ENCODE results near the gene SLC19A2. TPM values are rescaled to one million over a fixed set of nuclear protein-coding genes. Genes with fewer than 3 reads are reported as not detected.

Gene SLC19A2
- total RNA-seq, 1 experiment from 2014 or later, result 12.8 TPM

GRCh38 chr1:169495046-169495775 lies 9.5 kb upstream of the SLC19A2 start:
- no peak overlapping the region for H3K4ac ChIP-seq (ENCODE audit: low read depth, low read length)
- no peaks in the 10 kb centered on the region for H3K79me2 ChIP-seq (ENCODE audit: insufficient read depth, low read length)
- no peak overlapping the region for H3K27ac Mint-ChIP-seq
- no peaks in the 10 kb centered on the region for H3K23me2 ChIP-seq (ENCODE audit: insufficient read length, low read depth, low read length, poor library complexity, severe bottlenecking)
- H4K8ac ChIP-seq (replicated peaks; ENCODE audit: insufficient read length, low read depth, low read length), result no peak overlapping the region
- no peaks in the 10 kb centered on the region; the same call in 1 of the 2 replicates for H3K27me3 Mint-ChIP-seq (ENCODE audit: low read depth)
- no peaks in the 10 kb centered on the region for H3K4me1 ChIP-seq (ENCODE audit: insufficient read depth, low read length)
- H3K9me3 ChIP-seq (ENCODE audit: control insufficient read depth, low read depth, low read length), result no peaks in the 10 kb centered on the region
- no peaks in the 10 kb centered on the region for H3K79me1 ChIP-seq (ENCODE audit: insufficient read depth, low read depth, low read length, poor library complexity, severe bottlenecking)
- no peak overlapping the region for H2AK5ac ChIP-seq (ENCODE audit: insufficient read length, low read length)
- H3K27ac ChIP-seq (ENCODE audit: insufficient read length, low read depth, low read length), result no peak overlapping the region
- no peak overlapping the region for H3K4me2 ChIP-seq (ENCODE audit: insufficient read depth, insufficient read length, low read length)
- H3K36me3 Mint-ChIP-seq (ENCODE audit: insufficient read depth in 1 of 3, low read depth in 3 of 3), result no peaks in the 10 kb centered on the region
- H3K14ac ChIP-seq (ENCODE audit: insufficient read depth, low read length), result no peak overlapping the region
- no peak overlapping the region for H3K4me3 Mint-ChIP-seq
- H4K91ac ChIP-seq (ENCODE audit: insufficient read length, low read depth, low read length), result no peak overlapping the region
- H2BK15ac ChIP-seq (ENCODE audit: low read depth, low read length), result no peak overlapping the region
- H3K9ac ChIP-seq (ENCODE audit: extremely low read depth, insufficient read length, low read length), result no peak overlapping the region
- H3K27me3 ChIP-seq (ENCODE audit: insufficient read depth, low read length), result no peaks in the 10 kb centered on the region
- H3K9me3 Mint-ChIP-seq, result no peaks in the 10 kb centered on the region; a peak in 2 of 5 replicates
- DNase-seq, result no peak
- no peaks in the 10 kb centered on the region for H3K4me1 Mint-ChIP-seq
- H2AFZ ChIP-seq (ENCODE audit: low read length), result no peak overlapping the region
- no peak for TF ChIP-seq CTCF (conservative IDR thresholded peaks at IDR 0.05)
- H3K56ac ChIP-seq (ENCODE audit: insufficient read length, low read depth, low read length), result no peak overlapping the region
- H3K18ac ChIP-seq (ENCODE audit: insufficient read length, low read depth, low read length), result no peak overlapping the region
- no peak overlapping the region for H4K5ac ChIP-seq (ENCODE audit: insufficient read length, low read depth, low read length)
- H2BK5ac ChIP-seq (ENCODE audit: insufficient read length, low read length), result no peak overlapping the region
- no peak overlapping the region for H2BK120ac ChIP-seq (ENCODE audit: low read depth, low read length, poor library complexity, severe bottlenecking)
- no peak overlapping the region for H3T11ph ChIP-seq (ENCODE audit: low read length)
- no peak overlapping the region for H2BK12ac ChIP-seq (ENCODE audit: insufficient read length, low read depth, low read length)
- no peak overlapping the region for H3K23ac ChIP-seq (ENCODE audit: insufficient read length, low read depth, low read length)
- H2BK20ac ChIP-seq (ENCODE audit: low read depth, low read length, poor library complexity, severe bottlenecking), result no peak overlapping the region
- H4K20me1 ChIP-seq (ENCODE audit: control insufficient read depth, insufficient read depth, insufficient read length), result no peaks in the 10 kb centered on the region

All from H9 (cell line).